MG63 (cell line): Measurements from ENCODE around the gene UGP2. TPM values are rescaled to one million over a fixed set of nuclear protein-coding genes. Genes with fewer than 3 reads are reported as not detected.

Source experiments
- DNase-seq: peaks from one replicate; pipeline ENCODE4 v3.0.0-alpha.2; 2020
- H3K27me3 ChIP-seq: fragments of 250-450 bp; sonication (Bioruptor Pico); 2 replicates; pipeline ENCODE4 v1.5.1; 2020; ENCODE audit warnings: mild to moderate bottlenecking, moderate library complexity
- H3K36me3 ChIP-seq: fragments of 250-450 bp; sonication (Bioruptor Pico); 2 replicates; pipeline ENCODE4 v1.5.1; 2020; ENCODE audit warnings: mild to moderate bottlenecking, moderate library complexity
- H3K4me3 ChIP-seq: fragments of 250-450 bp; sonication (Bioruptor Pico); 2 replicates; pipeline ENCODE4 v1.5.1; 2020; ENCODE audit warnings: mild to moderate bottlenecking, moderate library complexity
- H3K9me3 ChIP-seq: fragments of 250-450 bp; sonication (Bioruptor Pico); 2 replicates; pipeline ENCODE4 v1.5.1; 2020; ENCODE audit warnings: mild to moderate bottlenecking, moderate library complexity
- total RNA-seq: library from RNA; depleted of rRNA; stranded (reverse); fragments of >200 nt; shearing (Covaris generic); gene quantifications from 2 replicates; pipeline ENCODE4 v1.2.3, GENCODE V29; 2014; ENCODE audit warnings: low replicate concordance

Gene UGP2
- total RNA-seq, 1 experiment from 2014 or later = 31.2 TPM

GRCh38 chr2:63874204-63875130 is 32.8 kb downstream of the UGP2 start:
- Histone ChIP-seq H3K9me3 (peaks cover 3% of the 10 kb centered on the region; the same call in 1 of the 2 replicates), H3K27me3 (no peaks in the 10 kb centered on the region), H3K36me3 (peaks cover 34% of the 10 kb centered on the region), H3K4me3 (no peak overlapping the region)
- DNase-seq = no peak

- no peak for DNase-seq
- H3K4me3 ChIP-seq = no peak overlapping the region
- peaks cover 3% of the 10 kb centered on the region; the same call in 1 of the 2 replicates for H3K9me3 ChIP-seq
- no peaks in the 10 kb centered on the region for H3K27me3 ChIP-seq
- peaks cover 34% of the 10 kb centered on the region for H3K36me3 ChIP-seq
Observed at GRCh38 chr2:63875131-63875527, 33.4 kb downstream of the UGP2 start.

GRCh38 chr2:63875559-63876245 is 34.0 kb downstream of the UGP2 start:
- no peak for DNase-seq
- Histone ChIP-seq H3K36me3 (peaks cover 34% of the 10 kb centered on the region), H3K4me3 (no peak overlapping the region), H3K9me3 (peaks cover 3% of the 10 kb centered on the region; the same call in 1 of the 2 replicates), H3K27me3 (no peaks in the 10 kb centered on the region)

GRCh38 chr2:63876311-63876710 is 34.6 kb downstream of the UGP2 start:
- H3K9me3 ChIP-seq = peaks cover 3% of the 10 kb centered on the region; the same call in 1 of the 2 replicates
- peaks cover 34% of the 10 kb centered on the region for H3K36me3 ChIP-seq
- no peak overlapping the region for H3K4me3 ChIP-seq
- no peaks in the 10 kb centered on the region for H3K27me3 ChIP-seq
- no peak for DNase-seq

GRCh38 chr2:63878486-63878885 is 36.8 kb downstream of the UGP2 start:
- no peaks in the 10 kb centered on the region for H3K9me3 ChIP-seq
- no peak overlapping the region for H3K4me3 ChIP-seq
- DNase-seq = no peak
- peaks cover 20% of the 10 kb centered on the region for H3K36me3 ChIP-seq
- H3K27me3 ChIP-seq = no peaks in the 10 kb centered on the region

GRCh38 chr2:63879876-63880433 is 38.3 kb downstream of the UGP2 start:
- H3K4me3 ChIP-seq = no peak overlapping the region
- H3K36me3 ChIP-seq = peaks cover 21% of the 10 kb centered on the region
- no peaks in the 10 kb centered on the region for H3K27me3 ChIP-seq
- no peaks in the 10 kb centered on the region for H3K9me3 ChIP-seq
- DNase-seq = no peak

GRCh38 chr2:63880625-63881024 is 38.9 kb downstream of the UGP2 start:
- H3K4me3 ChIP-seq = no peak overlapping the region
- peaks cover 21% of the 10 kb centered on the region for H3K36me3 ChIP-seq
- no peaks in the 10 kb centered on the region for H3K27me3 ChIP-seq
- H3K9me3 ChIP-seq = no peaks in the 10 kb centered on the region
- DNase-seq = no peak

GRCh38 chr2:63881205-63881604 is 39.5 kb downstream of the UGP2 start:
- Histone ChIP-seq H3K4me3 (no peak overlapping the region), H3K9me3 (no peaks in the 10 kb centered on the region), H3K36me3 (peaks cover 20% of the 10 kb centered on the region), H3K27me3 (no peaks in the 10 kb centered on the region)
- DNase-seq = no peak

- H3K4me3 ChIP-seq = no peak overlapping the region
- no peak for DNase-seq
- no peaks in the 10 kb centered on the region for H3K9me3 ChIP-seq
- H3K36me3 ChIP-seq = peaks cover 27% of the 10 kb centered on the region
- no peaks in the 10 kb centered on the region for H3K27me3 ChIP-seq
Observed at GRCh38 chr2:63882395-63883105, 40.9 kb downstream of the UGP2 start.

GRCh38 chr2:63886445-63886844 is 44.7 kb downstream of the UGP2 start:
- H3K36me3 ChIP-seq = peaks cover 35% of the 10 kb centered on the region
- H3K27me3 ChIP-seq = no peaks in the 10 kb centered on the region
- no peak for DNase-seq
- no peak overlapping the region for H3K4me3 ChIP-seq
- H3K9me3 ChIP-seq = no peaks in the 10 kb centered on the region

GRCh38 chr2:63888053-63888452 is 46.4 kb downstream of the UGP2 start:
- H3K4me3 ChIP-seq = no peak overlapping the region
- no peaks in the 10 kb centered on the region for H3K27me3 ChIP-seq
- DNase-seq = no peak
- peaks cover 49% of the 10 kb centered on the region for H3K36me3 ChIP-seq
- no peaks in the 10 kb centered on the region for H3K9me3 ChIP-seq

GRCh38 chr2:63888490-63889402 is 47.0 kb downstream of the UGP2 start:
- Histone ChIP-seq H3K4me3 (no peak overlapping the region), H3K36me3 (peaks cover 54% of the 10 kb centered on the region), H3K27me3 (no peaks in the 10 kb centered on the region), H3K9me3 (no peaks in the 10 kb centered on the region)
- peak; percentile 18 for DNase-seq

- no peaks in the 10 kb centered on the region for H3K9me3 ChIP-seq
- no peak overlapping the region for H3K4me3 ChIP-seq
- no peaks in the 10 kb centered on the region for H3K27me3 ChIP-seq
- DNase-seq = no peak
- H3K36me3 ChIP-seq = peaks cover 55% of the 10 kb centered on the region
Observed at GRCh38 chr2:63890678-63891077, 49.0 kb downstream of the UGP2 start.

GRCh38 chr2:63891488-63892030 is 49.9 kb downstream of the UGP2 start:
- Histone ChIP-seq H3K4me3 (no peak overlapping the region), H3K9me3 (no peaks in the 10 kb centered on the region), H3K27me3 (no peaks in the 10 kb centered on the region), H3K36me3 (peaks cover 50% of the 10 kb centered on the region)
- DNase-seq = no peak

- no peaks in the 10 kb centered on the region for H3K9me3 ChIP-seq
- no peak overlapping the region for H3K4me3 ChIP-seq
- H3K36me3 ChIP-seq = peaks cover 51% of the 10 kb centered on the region
- no peak for DNase-seq
- H3K27me3 ChIP-seq = no peaks in the 10 kb centered on the region
Observed at GRCh38 chr2:63893163-63893562, 51.5 kb downstream of the UGP2 start.

GRCh38 chr2:63894167-63894566 is 52.5 kb downstream of the UGP2 start:
- Histone ChIP-seq H3K27me3 (no peaks in the 10 kb centered on the region), H3K36me3 (peaks cover 56% of the 10 kb centered on the region)

More at GRCh38 chr2:63894167-63894566, 52.5 kb downstream of the UGP2 start:
- H3K4me3 ChIP-seq = no peak overlapping the region
- no peaks in the 10 kb centered on the region for H3K9me3 ChIP-seq
- no peak for DNase-seq
